GM12878 (cell line): Measurements from ENCODE around the gene ARHGEF10L. TPM values are rescaled to one million over a fixed set of nuclear protein-coding genes. Genes with fewer than 3 reads are reported as not detected.
A peak's percentile ranks its signal among the peaks of the same experiment; 100 is the strongest.
"Not testable (repeated sequence)": the region's sequence is repeated elsewhere in the genome, so short reads cannot be mapped to it uniquely, and the experiment has no call there.

Experiments used
- ATAC-seq: fragments of 200-7000 bp; cut with Tn5 transposase; 3 replicates; pipeline ENCODE4 v1.9.1; 2020; ENCODE audit warnings: mild to moderate bottlenecking, moderate library complexity
- BruUV-seq: library from RNA; stranded (reverse); fragments of 400-500 nt; replicated peaks from 2 replicates; lab custom pipeline; 2021; lab: Mats Ljungman, UMichigan
- CTCF ChIA-PET: fragments of 300-600 bp; sonication (Branson Sonifier 250); formaldehyde crosslinking; extraction: SDS; loops from one replicate; lab custom pipeline; 2021; ENCODE audit warnings: inconsistent platforms; lab: Yijun Ruan, JAX
- POLR2A ChIA-PET: fragments of 350-600 bp; formaldehyde crosslinking; extraction: SDS; loops from one replicate; lab custom pipeline; 2021; ENCODE audit warnings: inconsistent platforms; lab: Charles Lee
- RAD21 ChIA-PET: fragments of 300-600 bp; sonication (Branson Sonifier 250); formaldehyde crosslinking; loops from one replicate; lab custom pipeline; 2023; ENCODE audit warnings: antibody characterized with exemption; ENCODE audit not compliant: unreplicated experiment; lab: Charles Lee
- SMC1A ChIA-PET: fragments of 300-600 bp; sonication (Branson Sonifier 250); formaldehyde crosslinking; loops from one replicate; lab custom pipeline; 2023; ENCODE audit not compliant: unreplicated experiment, uncharacterized antibody; lab: Charles Lee
- DNase-seq: peaks from one replicate; pipeline ENCODE4 v3.0.0-alpha.2; 2011; ENCODE audit warnings: low read depth, low spot score
- FAIRE-seq: peaks from 3 replicates; lab custom pipeline; 2011; peaks lifted over from hg19 to GRCh38; lab: Jason Lieb, UNC
- H2AFZ ChIP-seq: 2 replicates; pipeline ENCODE4 v1.6.0; 2011; ENCODE audit warnings: low read depth, low read length, control low read depth; ENCODE audit not compliant: control insufficient read depth
- H3K27ac ChIP-seq: 2 replicates; pipeline ENCODE4 v1.5.1; 2011; ENCODE audit warnings: control low read depth; ENCODE audit not compliant: control insufficient read depth, insufficient read depth
- H3K27me3 ChIP-seq, 2 experiments: replicated peaks in 1 of 2; 2 replicates each; pipeline versions ENCODE4 v1.6.0 to v1.6.1; 2011; ENCODE audit warnings: low read length in 1 of 2; ENCODE audit not compliant: control insufficient read depth in 2 of 2, insufficient read depth in 2 of 2
- H3K36me3 ChIP-seq, 2 experiments: 2 replicates each; pipeline ENCODE4 v1.5.1; 2011; ENCODE audit warnings: low read length in 1 of 2; ENCODE audit not compliant: control insufficient read depth in 2 of 2, insufficient read depth in 2 of 2
- H3K4me1 ChIP-seq: 2 replicates; pipeline ENCODE4 v1.6.1; 2011; ENCODE audit warnings: mild to moderate bottlenecking, low read length, moderate library complexity, mixed read lengths; ENCODE audit not compliant: control insufficient read depth, insufficient read depth
- H3K4me2 ChIP-seq: 2 replicates; pipeline ENCODE4 v1.6.0; 2011; ENCODE audit warnings: control low read depth; ENCODE audit not compliant: control insufficient read depth, insufficient read depth
- H3K4me3 ChIP-seq: fragments of 200-600 bp; sonication (generic); 2 replicates; pipeline ENCODE4 v1.5.1; 2016
- H3K79me2 ChIP-seq: 2 replicates; pipeline ENCODE4 v1.6.0; 2011; ENCODE audit warnings: low read length; ENCODE audit not compliant: control insufficient read depth, insufficient read depth
- H3K9ac ChIP-seq: 2 replicates; pipeline ENCODE4 v1.8.0; 2011; ENCODE audit warnings: low read length, control low read depth, mixed read lengths; ENCODE audit not compliant: control insufficient read depth, insufficient read depth
- H3K9me3 ChIP-seq: replicated peaks from 3 replicates; pipeline ENCODE4 v1.5.1; 2011; ENCODE audit warnings: mild to moderate bottlenecking, low read length; ENCODE audit not compliant: control insufficient read depth, insufficient read depth
- H4K20me1 ChIP-seq: 2 replicates; pipeline ENCODE4 v1.6.0; 2011; ENCODE audit not compliant: control insufficient read depth, insufficient read depth
- CBX3 ChIP-seq: fragments of 200-600 bp; sonication (generic); IDR thresholded peaks from 2 replicates; pipeline ENCODE4 v1.6.1; 2016; ENCODE audit warnings: low read depth, borderline replicate concordance
- MTA2 ChIP-seq: fragments of 450-650 bp; IDR thresholded peaks from 2 replicates; pipeline ENCODE4 v1.6.1; 2016; ENCODE audit warnings: low read depth, mild to moderate bottlenecking, moderate library complexity
- RAD21 ChIP-seq: IDR thresholded peaks from 2 replicates; pipeline ENCODE4 v1.6.1; 2011; ENCODE audit warnings: mild to moderate bottlenecking, low read depth, low read length, moderate library complexity; ENCODE audit not compliant: insufficient read depth
- RB1 ChIP-seq: fragments of 450-650 bp; formaldehyde crosslinking; IDR thresholded peaks from 2 replicates; pipeline ENCODE4 v1.6.1; 2017; ENCODE audit warnings: mild to moderate bottlenecking, borderline replicate concordance
- RELA ChIP-seq: fragments of 450-650 bp; IDR thresholded peaks from 2 replicates; pipeline ENCODE4 v1.8.0; 2014; ENCODE audit warnings: borderline replicate concordance; ENCODE audit not compliant: partially characterized antibody
- SMC3 ChIP-seq: IDR thresholded peaks from 2 replicates; pipeline ENCODE4 v1.6.1; 2011; ENCODE audit warnings: low read length, improper control_type of control experiment, borderline replicate concordance
- ZNF622 ChIP-seq: fragments of 450-650 bp; IDR thresholded peaks from 2 replicates; pipeline ENCODE4 v1.6.1; 2017; ENCODE audit warnings: mild to moderate bottlenecking, inconsistent platforms
- WGBS: methylation state at CpG from one replicate; pipeline ENCODE4 v1.1.6; 2016; ENCODE audit warnings: low lambda C conversion rate; ENCODE audit not compliant: insufficient replicate concordance, insufficient coverage; ENCODE audit errors: missing lambda C conversion rate; 5-methylcytosine and 5-hydroxymethylcytosine counted together
- in situ Hi-C: fragments of 300-500 bp; cut with MboI; formaldehyde crosslinking; loops from 9 replicates; pipeline ENCODE4 v1.14.3; 2018; ENCODE audit warnings: mixed read lengths
- intact Hi-C: fragments of 100-400 bp; cut with micrococcal nuclease; formaldehyde crosslinking; loops from one replicate; pipeline ENCODE4 v1.14.2; 2022; ENCODE audit not compliant: unreplicated experiment
- polyA plus RNA-seq, 11 experiments: library from polyadenylated mRNA; depleted of rRNA in 4 of 11; unstranded in 6 of 11; stranded (reverse) in 5 of 11; fragments of >200 nt; fragmentation: Nextera tagmentation in 4 of 11; fragmentation: Illumina TruSeq in 1 of 11; extraction: Ambion mirVana in 4 of 11; extraction: Trizol in 1 of 11; gene quantifications; 1 replicate in 1 of 11; 2 replicates in 10 of 11; pipeline versions ENCODE4 v1.2.1 to v1.2.3, GENCODE V29; 2011 to 2016; ENCODE audit warnings: inconsistent platforms in 2 of 11, missing spikeins in 2 of 11, low read depth in 1 of 11
- total RNA-seq, 4 experiments: library from RNA; depleted of rRNA in 3 of 4; stranded (reverse); fragments of >200 nt in 3 of 4; fragmentation: Illumina TruSeq in 1 of 4; extraction: Trizol in 1 of 4; gene quantifications; 2 replicates each; pipeline versions ENCODE4 v1.2.1 to v1.2.3, GENCODE V29; 2013 to 2021
- TF ChIP-seq, protein P1 (sequence below): fragments of 150-350 bp; IDR thresholded peaks from 2 replicates; pipeline ENCODE4 v1.6.1; 2016; ENCODE audit warnings: low read depth, low read length
- TF ChIP-seq, protein P2 (sequence below): IDR thresholded peaks from 2 replicates; pipeline ENCODE4 v1.6.1; 2011; ENCODE audit warnings: low read depth, low read length, improper control_type of control experiment, borderline replicate concordance

Gene ARHGEF10L
- total and polyA plus RNA-seq, 10 of the 15 experiments (the other 5 are each of a cell fraction or from before 2014, with no cell fraction given): 0.05 to 0.94 (median 0.28) TPM; not detected in 2

DNA sequence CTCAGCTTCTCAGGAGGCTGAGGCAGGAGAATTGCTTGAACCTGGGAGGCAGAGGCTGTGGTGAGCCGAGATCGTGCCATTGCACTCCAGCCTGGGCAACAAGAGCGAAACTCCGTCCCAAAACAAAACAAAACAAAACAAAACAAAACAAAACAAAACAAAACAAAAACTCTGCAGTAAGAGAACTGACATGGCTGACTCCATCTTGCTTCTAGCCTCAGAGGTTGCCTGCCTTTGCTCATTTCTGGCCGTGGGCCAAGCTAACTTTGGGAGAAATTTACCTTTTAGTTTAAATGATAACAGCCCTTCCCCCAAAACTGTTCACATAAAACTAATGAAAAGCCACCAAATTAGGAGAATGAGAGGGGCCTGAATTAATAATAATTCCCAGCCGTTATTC is 48.8 kb upstream of the ARHGEF10L start:
- H3K4me1 ChIP-seq, POLR2A ChIA-PET, in situ Hi-C loops, H2AFZ ChIP-seq, BruUV-seq, FAIRE-seq, H3K27ac ChIP-seq, RAD21 ChIA-PET, intact Hi-C loops, DNase-seq, H3K27me3 ChIP-seq, H3K9ac ChIP-seq, H3K9me3 ChIP-seq, H4K20me1 ChIP-seq, SMC1A ChIA-PET, H3K79me2 ChIP-seq, H3K36me3 ChIP-seq, H3K4me2 ChIP-seq, ATAC-seq, H3K4me3 ChIP-seq: not testable (repeated sequence)
- WGBS: 44% methylated on average over 4 of the region's 6 CpGs
- CTCF ChIA-PET: interaction anchor here (2.0 kb wide), 1 partner anchor 116 kb away, joined by 8 read pairs; no protein-coding TSS in a partner anchor

DNA sequence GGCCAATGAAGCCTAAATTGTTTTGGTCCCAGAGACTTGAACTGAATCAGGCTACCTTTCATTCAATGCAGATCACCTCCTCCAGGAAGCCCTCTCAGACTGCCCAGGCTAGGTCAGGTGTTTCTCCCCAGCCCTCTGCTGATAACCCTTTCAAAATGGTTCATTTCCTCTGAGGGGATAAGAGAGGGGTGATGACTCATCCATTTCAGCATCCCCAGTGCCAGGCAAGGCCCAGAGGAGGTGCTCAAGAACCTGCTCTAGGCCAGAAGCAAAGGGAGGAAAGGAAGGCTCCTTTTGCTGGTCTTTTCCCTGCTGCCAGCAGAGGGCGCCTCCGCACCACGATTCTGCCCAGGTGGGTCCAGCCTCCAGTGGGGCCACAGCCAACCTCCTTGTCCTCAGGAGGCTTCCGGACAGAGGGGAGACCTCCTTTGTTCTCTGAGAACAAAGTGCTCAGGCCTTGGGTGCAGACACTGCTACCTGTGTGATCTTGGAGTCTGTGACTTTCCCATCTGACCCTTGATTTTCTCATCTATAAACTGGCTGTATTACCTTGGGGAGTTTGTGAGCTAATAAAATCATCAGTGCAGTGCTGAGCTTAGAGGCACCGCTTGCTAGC is 45.3 kb upstream of the ARHGEF10L start:
- Histone ChIP-seq H3K9me3 (no peaks in the 10 kb centered on the region), H4K20me1 (no peaks in the 10 kb centered on the region), H3K27me3 (no peaks in the 10 kb centered on the region), H3K27ac (no peak overlapping the region), H3K36me3 (no peaks in the 10 kb centered on the region), H3K4me2 (no peak overlapping the region), H3K79me2 (no peaks in the 10 kb centered on the region), H2AFZ (no peak overlapping the region), H3K4me3 (no peak overlapping the region), H3K4me1 (no peaks in the 10 kb centered on the region), H3K9ac (no peak overlapping the region)
- SMC1A ChIA-PET: interaction anchor here (0.6 to 1.3 kb wide), 4 partner anchors 9 to 606 kb away, joined by 3 to 13 read pairs (median 4); no protein-coding TSS in a partner anchor
- POLR2A ChIA-PET: interaction anchor here (0.7 kb wide), 1 partner anchor 116 kb away, joined by 6 read pairs; no protein-coding TSS in a partner anchor
- CTCF ChIA-PET: interaction anchor here (0.6 to 3.4 kb wide), 19 partner anchors 8 to 418 kb away, joined by 3 to 43 read pairs (median 4); no protein-coding TSS in a partner anchor
- DNase-seq (peak; percentile 15), ATAC-seq (peak; percentile 99), FAIRE-seq (peak; percentile 64)
- RAD21 ChIA-PET: interaction anchor here (1.0 to 2.4 kb wide), 3 partner anchors 112 to 117 kb away, joined by 3 to 19 read pairs (median 4); no protein-coding TSS in a partner anchor
- BruUV-seq: no TSS peak
- WGBS: 3% methylated on average over 5 of the region's 5 CpGs
- in situ Hi-C loops (no loop called here), intact Hi-C loops (loop anchor here (2.0 kb wide), 1 partner anchor 113 kb away; no protein-coding TSS in a partner anchor)
- TF ChIP-seq, protein P1, sequence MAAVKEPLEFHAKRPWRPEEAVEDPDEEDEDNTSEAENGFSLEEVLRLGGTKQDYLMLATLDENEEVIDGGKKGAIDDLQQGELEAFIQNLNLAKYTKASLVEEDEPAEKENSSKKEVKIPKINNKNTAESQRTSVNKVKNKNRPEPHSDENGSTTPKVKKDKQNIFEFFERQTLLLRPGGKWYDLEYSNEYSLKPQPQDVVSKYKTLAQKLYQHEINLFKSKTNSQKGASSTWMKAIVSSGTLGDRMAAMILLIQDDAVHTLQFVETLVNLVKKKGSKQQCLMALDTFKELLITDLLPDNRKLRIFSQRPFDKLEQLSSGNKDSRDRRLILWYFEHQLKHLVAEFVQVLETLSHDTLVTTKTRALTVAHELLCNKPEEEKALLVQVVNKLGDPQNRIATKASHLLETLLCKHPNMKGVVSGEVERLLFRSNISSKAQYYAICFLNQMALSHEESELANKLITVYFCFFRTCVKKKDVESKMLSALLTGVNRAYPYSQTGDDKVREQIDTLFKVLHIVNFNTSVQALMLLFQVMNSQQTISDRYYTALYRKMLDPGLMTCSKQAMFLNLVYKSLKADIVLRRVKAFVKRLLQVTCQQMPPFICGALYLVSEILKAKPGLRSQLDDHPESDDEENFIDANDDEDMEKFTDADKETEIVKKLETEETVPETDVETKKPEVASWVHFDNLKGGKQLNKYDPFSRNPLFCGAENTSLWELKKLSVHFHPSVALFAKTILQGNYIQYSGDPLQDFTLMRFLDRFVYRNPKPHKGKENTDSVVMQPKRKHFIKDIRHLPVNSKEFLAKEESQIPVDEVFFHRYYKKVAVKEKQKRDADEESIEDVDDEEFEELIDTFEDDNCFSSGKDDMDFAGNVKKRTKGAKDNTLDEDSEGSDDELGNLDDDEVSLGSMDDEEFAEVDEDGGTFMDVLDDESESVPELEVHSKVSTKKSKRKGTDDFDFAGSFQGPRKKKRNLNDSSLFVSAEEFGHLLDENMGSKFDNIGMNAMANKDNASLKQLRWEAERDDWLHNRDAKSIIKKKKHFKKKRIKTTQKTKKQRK: no peak
- TF ChIP-seq RELA (no peak), ZNF622 (no peak), RAD21 (peak; percentile 80), SMC3 (peak; percentile 69), MTA2 (no peak), RB1 (peak; percentile 17; the same call in 1 of the 2 replicates), CBX3 (no peak)
- TF ChIP-seq, protein P2, sequence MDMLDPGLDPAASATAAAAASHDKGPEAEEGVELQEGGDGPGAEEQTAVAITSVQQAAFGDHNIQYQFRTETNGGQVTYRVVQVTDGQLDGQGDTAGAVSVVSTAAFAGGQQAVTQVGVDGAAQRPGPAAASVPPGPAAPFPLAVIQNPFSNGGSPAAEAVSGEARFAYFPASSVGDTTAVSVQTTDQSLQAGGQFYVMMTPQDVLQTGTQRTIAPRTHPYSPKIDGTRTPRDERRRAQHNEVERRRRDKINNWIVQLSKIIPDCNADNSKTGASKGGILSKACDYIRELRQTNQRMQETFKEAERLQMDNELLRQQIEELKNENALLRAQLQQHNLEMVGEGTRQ: no peak
